OCI-LY7 (cell line): ENCODE measurements around the gene GNG12. TPM values are rescaled to one million over a fixed set of nuclear protein-coding genes. Genes with fewer than 3 reads are reported as not detected.

ENCODE experiments used
- BruUV-seq: library from RNA; stranded (reverse); fragments of 400-500 nt; replicated peaks from 2 replicates; lab custom pipeline; 2021; lab: Mats Ljungman, UMichigan
- CTCF ChIA-PET: fragments of 300-600 bp; sonication (Branson Sonifier 250); formaldehyde crosslinking; loops from one replicate; lab custom pipeline; 2022; ENCODE audit warnings: antibody characterized with exemption; ENCODE audit not compliant: unreplicated experiment; lab: Charles Lee
- POLR2A ChIA-PET: fragments of 300-600 bp; sonication (Branson Sonifier 250); formaldehyde crosslinking; loops from one replicate; lab custom pipeline; 2022; ENCODE audit warnings: antibody characterized with exemption; lab: Charles Lee
- DNase-seq: peaks from one replicate; pipeline ENCODE4 v3.0.0-alpha.2; 2015; ENCODE audit warnings: low spot score
- H2AFZ ChIP-seq: fragments of 200-600 bp; sonication (generic), shearing (Covaris generic); 2 replicates; pipeline ENCODE4 v1.6.1; 2014; ENCODE audit warnings: mild to moderate bottlenecking, antibody characterized with exemption, low read length, moderate library complexity
- H3K27ac ChIP-seq: fragments of 200-600 bp; sonication (generic); 2 replicates; pipeline ENCODE4 v1.5.1; 2014; ENCODE audit warnings: mixed run types, low read depth, mild to moderate bottlenecking, moderate library complexity, low read length, inconsistent platforms; ENCODE audit not compliant: poor library complexity, severe bottlenecking
- H3K36me3 ChIP-seq: fragments of 200-600 bp; sonication (generic); 2 replicates; pipeline ENCODE4 v1.6.1; 2014; ENCODE audit warnings: mild to moderate bottlenecking, antibody characterized with exemption, low read length, moderate library complexity, mixed read lengths; ENCODE audit not compliant: insufficient read depth
- H3K4me1 ChIP-seq: fragments of 200-600 bp; sonication (generic); 2 replicates; pipeline ENCODE4 v1.5.1; 2014; ENCODE audit warnings: mild to moderate bottlenecking, low read length; ENCODE audit not compliant: insufficient read depth, poor library complexity, severe bottlenecking
- H3K4me2 ChIP-seq: fragments of 200-600 bp; sonication (generic); 2 replicates; pipeline ENCODE4 v1.6.1; 2014; ENCODE audit warnings: mild to moderate bottlenecking, low read length
- H3K4me3 ChIP-seq: fragments of 200-600 bp; sonication (generic); 2 replicates; pipeline ENCODE4 v1.5.1; 2014; ENCODE audit warnings: mild to moderate bottlenecking, low read depth, low read length; ENCODE audit not compliant: poor library complexity, severe bottlenecking
- H3K79me2 ChIP-seq: fragments of 200-600 bp; sonication (generic); 2 replicates; pipeline ENCODE4 v1.6.1; 2016; ENCODE audit warnings: low read depth, mild to moderate bottlenecking, low read length, moderate library complexity, mixed read lengths; ENCODE audit not compliant: insufficient read depth
- H3K9me2 ChIP-seq: fragments of 200-600 bp; sonication (generic); 2 replicates; pipeline ENCODE4 v1.6.1; 2016; ENCODE audit warnings: mild to moderate bottlenecking, low read length, mixed read lengths; ENCODE audit not compliant: insufficient read depth
- H3K9me3 ChIP-seq: fragments of 200-600 bp; sonication (generic); 2 replicates; pipeline ENCODE4 v1.6.1; 2014; ENCODE audit warnings: mild to moderate bottlenecking, mixed run types, low read length, mixed read lengths
- H4K20me1 ChIP-seq: fragments of 200-600 bp; sonication (generic); 2 replicates; pipeline ENCODE4 v1.6.1; 2014; ENCODE audit warnings: mild to moderate bottlenecking, antibody characterized with exemption, low read length, moderate library complexity, mixed read lengths; ENCODE audit not compliant: insufficient read depth
- EZH2phosphoT487 ChIP-seq: fragments of 200-600 bp; sonication (generic); IDR thresholded peaks from 2 replicates; pipeline ENCODE4 v1.6.1; 2018; ENCODE audit warnings: low read depth, borderline replicate concordance, mild to moderate bottlenecking, mixed run types, antibody characterized with exemption, low read length, moderate library complexity, mixed read lengths
- intact Hi-C: fragments of 100-400 bp; cut with micrococcal nuclease; formaldehyde crosslinking; loops from one replicate; pipeline ENCODE4 v1.10.0; 2022; ENCODE audit not compliant: unreplicated experiment
- total RNA-seq, 2 experiments: library from RNA; depleted of rRNA in 1 of 2; stranded (reverse); fragments of >200 nt in 1 of 2; shearing (Covaris generic) in 1 of 2; gene quantifications; 2 replicates each; pipeline ENCODE4 v1.2.3, GENCODE V29; 2014 to 2022
- TF ChIP-seq, protein P1 (sequence below): fragments of 200-600 bp; sonication (generic); conservative IDR thresholded peaks from 2 replicates; pipeline ENCODE4 v1.5.1; 2014; ENCODE audit warnings: mild to moderate bottlenecking, antibody characterized with exemption, low read length, moderate library complexity, mixed read lengths

Gene GNG12
- total RNA-seq, 2 experiments from 2014 or later: 0.10 TPM; not detected in 1

DNA sequence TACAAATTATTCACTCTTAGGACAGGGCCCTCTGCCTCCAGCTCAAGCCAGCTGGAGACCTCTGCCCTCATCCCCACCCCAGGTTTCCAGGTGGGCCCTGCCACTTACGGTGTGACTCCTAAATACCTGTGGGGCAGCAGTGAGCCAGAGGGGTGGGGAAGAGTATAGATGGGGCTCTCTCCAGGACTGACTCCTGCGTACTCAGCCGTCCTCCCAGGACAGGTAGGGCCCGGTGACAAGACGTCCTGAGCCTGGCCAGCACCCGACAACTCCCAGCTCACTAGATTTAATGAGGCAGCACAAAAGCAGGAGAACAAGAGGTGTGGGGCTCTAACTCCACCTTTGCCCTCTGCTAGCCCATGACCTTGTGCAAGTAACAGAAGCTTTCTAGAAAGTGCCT, 16.8 kb downstream of the GNG12 start:
- Histone ChIP-seq H2AFZ (no peak overlapping the region), H3K9me3 (no peaks in the 10 kb centered on the region), H3K4me3 (no peak overlapping the region), H3K4me1 (no peaks in the 10 kb centered on the region), H3K9me2 (no peaks in the 10 kb centered on the region), H4K20me1 (no peaks in the 10 kb centered on the region), H3K79me2 (no peaks in the 10 kb centered on the region), H3K27ac (no peak overlapping the region), H3K36me3 (no peaks in the 10 kb centered on the region), H3K4me2 (no peak overlapping the region)
- BruUV-seq: no TSS peak
- no peak for DNase-seq
- ChIA-PET POLR2A (no interaction called here), CTCF (no interaction called here)
- TF ChIP-seq EZH2phosphoT487: no peak
- TF ChIP-seq, protein P1, sequence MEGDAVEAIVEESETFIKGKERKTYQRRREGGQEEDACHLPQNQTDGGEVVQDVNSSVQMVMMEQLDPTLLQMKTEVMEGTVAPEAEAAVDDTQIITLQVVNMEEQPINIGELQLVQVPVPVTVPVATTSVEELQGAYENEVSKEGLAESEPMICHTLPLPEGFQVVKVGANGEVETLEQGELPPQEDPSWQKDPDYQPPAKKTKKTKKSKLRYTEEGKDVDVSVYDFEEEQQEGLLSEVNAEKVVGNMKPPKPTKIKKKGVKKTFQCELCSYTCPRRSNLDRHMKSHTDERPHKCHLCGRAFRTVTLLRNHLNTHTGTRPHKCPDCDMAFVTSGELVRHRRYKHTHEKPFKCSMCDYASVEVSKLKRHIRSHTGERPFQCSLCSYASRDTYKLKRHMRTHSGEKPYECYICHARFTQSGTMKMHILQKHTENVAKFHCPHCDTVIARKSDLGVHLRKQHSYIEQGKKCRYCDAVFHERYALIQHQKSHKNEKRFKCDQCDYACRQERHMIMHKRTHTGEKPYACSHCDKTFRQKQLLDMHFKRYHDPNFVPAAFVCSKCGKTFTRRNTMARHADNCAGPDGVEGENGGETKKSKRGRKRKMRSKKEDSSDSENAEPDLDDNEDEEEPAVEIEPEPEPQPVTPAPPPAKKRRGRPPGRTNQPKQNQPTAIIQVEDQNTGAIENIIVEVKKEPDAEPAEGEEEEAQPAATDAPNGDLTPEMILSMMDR: no peak
- intact Hi-C loops: no loop called here

DNA sequence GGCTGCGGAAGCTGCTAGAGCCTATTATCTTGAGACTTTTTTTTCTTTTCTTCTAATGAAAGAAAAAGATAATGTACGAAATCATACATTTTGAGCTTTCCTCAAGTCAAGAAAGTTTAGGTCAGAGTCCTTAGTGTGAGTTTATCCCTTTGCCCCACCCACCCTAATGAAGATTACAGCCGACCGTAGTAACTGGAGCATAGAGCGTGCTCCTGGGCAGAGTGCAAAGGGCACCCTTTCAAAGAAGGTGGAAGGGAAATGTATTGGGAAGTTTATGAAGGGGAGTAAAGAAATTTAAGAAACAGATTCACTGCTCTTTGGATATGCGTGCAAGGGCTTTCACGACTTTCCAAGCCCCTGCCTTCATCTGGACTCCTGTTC, 17.2 kb downstream of the GNG12 start:
- Histone ChIP-seq H4K20me1 (no peaks in the 10 kb centered on the region), H3K4me2 (no peak overlapping the region), H3K36me3 (no peaks in the 10 kb centered on the region), H3K4me1 (no peaks in the 10 kb centered on the region), H3K79me2 (no peaks in the 10 kb centered on the region), H3K27ac (no peak overlapping the region), H3K4me3 (no peak overlapping the region), H3K9me2 (no peaks in the 10 kb centered on the region), H2AFZ (no peak overlapping the region), H3K9me3 (no peaks in the 10 kb centered on the region)
- POLR2A ChIA-PET: no interaction called here
- DNase-seq: no peak
- no peak for TF ChIP-seq EZH2phosphoT487
- TF ChIP-seq, protein P1: no peak
- intact Hi-C loops: no loop called here
- CTCF ChIA-PET: no interaction called here
- BruUV-seq: no TSS peak

DNA sequence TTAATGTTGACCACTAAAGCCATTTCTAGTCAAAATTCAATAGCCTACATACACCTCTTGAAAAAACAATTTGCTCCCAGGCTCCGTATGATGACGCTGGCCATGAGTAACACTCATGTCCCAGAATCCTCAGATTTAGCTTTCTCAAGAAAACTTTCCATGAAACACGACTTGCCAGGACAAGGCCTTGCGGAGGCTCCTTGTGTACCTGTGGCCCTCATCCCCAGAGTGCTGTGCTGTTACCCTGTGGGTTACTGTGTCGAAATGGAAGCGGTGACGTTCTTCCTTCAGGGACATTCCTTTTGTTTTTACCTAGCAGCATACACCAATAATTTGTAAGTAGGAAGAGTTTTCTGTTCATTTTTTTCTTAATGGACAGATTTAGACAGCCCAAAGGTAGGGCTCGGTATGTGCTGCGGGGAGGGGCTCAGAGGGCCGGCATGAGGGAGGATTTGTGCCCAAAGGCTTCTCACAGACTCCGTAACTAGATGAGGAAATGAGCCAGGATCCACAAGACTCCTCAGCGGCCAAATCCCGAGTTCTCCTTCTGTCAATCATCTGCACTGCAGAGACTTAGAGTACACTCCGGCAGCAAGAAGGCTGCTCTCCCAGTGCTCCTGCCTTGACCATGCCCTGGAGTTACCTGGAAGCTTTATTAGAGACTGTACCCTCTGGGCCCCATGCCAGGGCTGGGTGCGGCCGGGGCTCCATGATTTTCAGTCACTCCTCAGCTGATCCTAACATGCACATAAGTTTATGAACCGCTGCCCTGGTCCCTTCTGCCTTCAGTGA, 17.8 kb downstream of the GNG12 start:
- Histone ChIP-seq H3K9me2 (no peaks in the 10 kb centered on the region), H3K27ac (no peak overlapping the region), H2AFZ (no peak overlapping the region), H3K4me2 (no peak overlapping the region), H4K20me1 (no peaks in the 10 kb centered on the region), H3K4me1 (no peaks in the 10 kb centered on the region), H3K79me2 (no peaks in the 10 kb centered on the region), H3K4me3 (no peak overlapping the region), H3K9me3 (no peaks in the 10 kb centered on the region), H3K36me3 (no peaks in the 10 kb centered on the region)
- BruUV-seq: no TSS peak
- DNase-seq: no peak
- CTCF ChIA-PET: no interaction called here
- intact Hi-C loops: no loop called here
- POLR2A ChIA-PET: interaction anchor here (0.6 kb wide), 2 partner anchors 49 to 138 kb away, joined by 4 read pairs; no protein-coding TSS in a partner anchor
- TF ChIP-seq EZH2phosphoT487: no peak
- TF ChIP-seq, protein P1: no peak
